ENCODE results near the gene CFAP74. TPM values are rescaled to one million over a fixed set of nuclear protein-coding genes. Genes with fewer than 3 reads are reported as not detected.

CFAP74 gene
- polyA plus RNA-seq, 5 donors: 1.5 to 4.3 (median 2.8) TPM

DNA sequence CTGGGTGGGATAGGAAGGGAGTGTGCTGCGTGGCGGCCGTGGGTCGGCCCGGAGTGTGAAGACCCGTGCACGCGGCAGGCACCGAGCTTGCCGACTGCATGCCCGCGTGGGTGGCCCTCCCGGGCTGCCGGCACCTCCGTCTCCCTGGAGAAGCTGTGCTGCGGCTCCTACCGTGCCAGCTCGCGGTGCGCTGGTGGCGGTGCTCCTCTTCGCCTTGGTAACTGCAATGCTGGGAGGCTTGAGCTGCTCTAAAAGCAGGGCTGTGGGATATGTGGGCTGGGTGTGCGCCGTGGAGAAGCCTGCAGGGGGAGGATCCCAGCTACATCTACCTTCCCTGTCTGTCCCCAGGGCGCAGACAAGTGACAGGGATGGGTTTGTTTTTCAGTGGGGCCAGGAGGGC, 18.0 kb upstream of the CFAP74 start:
- no peak for DNase-seq

DNA sequence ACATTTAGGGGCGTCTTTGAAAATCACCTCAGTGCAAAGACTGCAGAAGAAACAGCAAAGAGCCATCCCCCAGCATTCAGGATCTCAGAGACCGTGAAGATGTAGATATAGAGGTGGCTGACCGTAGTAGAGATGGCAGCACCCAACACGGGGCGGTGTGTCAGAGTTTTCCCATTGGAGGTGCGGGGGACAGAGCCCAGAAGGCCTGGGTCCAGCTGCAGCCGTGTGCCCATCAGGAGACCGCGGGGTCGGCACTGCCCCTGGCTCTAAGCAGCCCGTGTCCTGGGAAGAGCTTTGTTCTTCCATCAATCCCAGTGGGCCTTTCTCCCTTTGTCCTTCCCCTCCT, 16.7 kb upstream of the CFAP74 start:
- no peak for DNase-seq

DNA sequence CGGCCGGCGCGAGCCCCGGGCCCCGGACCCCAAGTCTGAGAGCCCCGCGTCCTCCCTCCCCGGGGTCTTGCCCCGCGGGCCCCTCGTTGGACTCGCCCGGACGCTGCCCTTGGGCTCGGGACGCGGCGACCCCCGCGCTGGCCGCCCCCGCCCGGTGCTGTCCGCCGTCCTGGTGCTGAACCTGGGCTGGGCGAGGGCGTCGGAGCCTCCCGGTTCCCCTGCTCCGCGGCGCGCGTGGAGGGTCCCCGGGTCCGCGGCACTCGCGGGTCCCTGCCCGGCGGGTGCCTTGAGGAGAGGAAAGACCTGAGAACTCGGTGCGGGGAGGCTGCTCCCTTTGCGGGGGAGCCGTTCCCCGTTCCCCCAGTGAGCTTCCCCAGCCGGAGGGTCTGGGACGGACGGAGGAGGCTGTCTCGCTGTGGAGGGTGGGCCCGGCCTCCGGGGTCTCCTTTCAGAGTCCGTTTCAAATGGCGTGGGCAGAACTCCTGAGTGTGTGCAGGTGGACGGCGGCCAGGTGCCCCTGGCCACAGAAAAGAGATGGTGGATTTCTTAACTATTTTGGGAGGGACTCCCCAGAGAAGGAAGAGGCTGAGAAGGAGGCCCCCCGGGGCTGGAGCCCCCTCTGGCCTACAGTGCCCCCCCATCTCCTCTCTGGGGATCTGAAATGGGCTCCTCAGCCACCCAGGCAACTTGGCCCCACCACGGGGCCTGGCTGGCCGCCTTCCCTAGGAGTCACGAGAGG, 16.2 kb upstream of the CFAP74 start:
- peak in 1 of 2 donors; percentile 30 for DNase-seq

DNA sequence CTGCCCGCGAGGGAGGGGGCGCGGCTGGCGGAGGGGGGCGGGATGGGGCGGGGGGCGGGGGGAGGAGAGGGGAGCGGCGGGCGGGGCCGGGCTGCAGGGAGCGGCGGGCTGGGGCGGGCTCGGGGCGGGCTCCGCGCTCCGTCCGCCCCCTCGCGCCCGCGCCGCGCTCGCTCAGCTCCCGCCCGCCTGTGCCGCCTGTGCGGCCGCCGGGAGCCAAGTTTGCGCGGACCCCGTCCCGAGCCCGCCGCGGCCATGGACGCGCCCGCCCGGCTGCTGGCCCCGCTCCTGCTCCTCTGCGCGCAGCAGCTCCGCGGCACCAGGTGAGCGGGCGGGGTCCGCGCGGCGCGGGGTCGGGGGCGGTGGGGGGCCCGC, 15.6 kb upstream of the CFAP74 start, which contains the start of gene GABRD:
GABRD (plus strand) TSS at position 174 of the 372 bp plus-strand sequence; CDS start at position 253, 79 bp downstream.
- no peak for DNase-seq

DNA sequence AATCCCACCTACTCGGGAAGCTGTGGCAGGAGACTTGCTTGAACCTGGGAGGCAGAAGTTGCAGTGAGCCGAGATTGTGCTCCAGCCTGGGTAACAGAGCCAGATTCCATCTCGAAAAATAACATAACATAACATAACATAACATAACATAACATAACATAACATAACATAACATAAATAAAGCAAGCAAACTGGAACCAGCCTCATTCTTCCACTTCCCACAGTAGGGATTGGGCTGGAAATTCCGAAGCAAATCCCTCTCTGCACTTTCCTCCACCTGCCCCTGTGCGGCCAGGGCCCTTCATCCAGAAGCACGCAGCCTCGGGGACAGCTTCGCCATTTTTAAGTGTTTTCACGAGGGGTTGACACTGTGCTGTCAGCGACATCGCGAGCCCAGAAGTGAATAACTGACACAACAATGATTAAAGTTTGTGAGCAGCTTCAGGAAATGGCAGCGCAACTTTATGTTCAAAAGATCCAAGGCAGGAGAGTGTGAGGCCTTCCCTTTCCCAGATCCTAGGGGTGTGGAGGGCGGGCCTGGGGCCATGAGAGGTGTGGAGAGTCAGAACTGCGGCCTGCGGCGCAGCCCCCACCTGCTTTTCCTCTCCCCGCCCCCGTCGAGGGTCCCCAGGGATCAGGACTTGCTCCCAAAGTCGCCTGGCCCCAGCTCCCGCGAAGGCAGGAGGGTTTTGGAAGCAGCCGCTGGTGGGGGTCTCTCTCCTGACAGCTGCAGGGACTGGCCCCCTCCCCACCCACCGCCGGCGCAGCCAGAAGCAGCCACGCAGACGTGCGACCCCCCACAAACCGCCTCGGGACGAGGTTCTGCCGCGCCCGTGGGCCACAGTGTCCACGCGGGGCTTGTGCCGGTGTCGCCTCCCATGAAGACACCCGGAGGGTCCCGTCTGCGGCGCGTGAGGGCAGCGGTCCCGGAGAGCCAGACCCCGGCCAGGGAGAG, 14.9 kb upstream of the CFAP74 start:
- peak in 1 of 2 donors; percentile 12 for DNase-seq

DNA sequence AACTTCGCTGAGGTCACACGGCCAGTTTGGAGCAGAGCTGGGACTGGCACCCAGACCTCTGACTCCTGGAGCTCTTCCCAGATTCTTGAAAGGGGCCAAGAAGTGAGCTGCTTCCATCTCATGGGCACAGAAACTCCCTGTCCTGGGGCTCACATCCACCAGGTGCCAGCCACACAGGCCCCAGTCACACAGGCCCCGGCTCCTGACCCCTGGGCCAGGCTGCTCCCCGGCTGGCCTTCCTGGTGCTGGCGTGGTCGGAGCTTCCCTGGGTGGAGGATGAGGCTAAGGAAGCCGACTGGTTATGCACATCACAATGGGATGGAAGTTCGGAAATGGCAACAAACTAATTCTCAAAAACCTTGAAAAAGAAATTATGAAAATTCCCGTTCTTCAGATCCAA, 12.5 kb upstream of the CFAP74 start:
- DNase-seq: no peak

DNA sequence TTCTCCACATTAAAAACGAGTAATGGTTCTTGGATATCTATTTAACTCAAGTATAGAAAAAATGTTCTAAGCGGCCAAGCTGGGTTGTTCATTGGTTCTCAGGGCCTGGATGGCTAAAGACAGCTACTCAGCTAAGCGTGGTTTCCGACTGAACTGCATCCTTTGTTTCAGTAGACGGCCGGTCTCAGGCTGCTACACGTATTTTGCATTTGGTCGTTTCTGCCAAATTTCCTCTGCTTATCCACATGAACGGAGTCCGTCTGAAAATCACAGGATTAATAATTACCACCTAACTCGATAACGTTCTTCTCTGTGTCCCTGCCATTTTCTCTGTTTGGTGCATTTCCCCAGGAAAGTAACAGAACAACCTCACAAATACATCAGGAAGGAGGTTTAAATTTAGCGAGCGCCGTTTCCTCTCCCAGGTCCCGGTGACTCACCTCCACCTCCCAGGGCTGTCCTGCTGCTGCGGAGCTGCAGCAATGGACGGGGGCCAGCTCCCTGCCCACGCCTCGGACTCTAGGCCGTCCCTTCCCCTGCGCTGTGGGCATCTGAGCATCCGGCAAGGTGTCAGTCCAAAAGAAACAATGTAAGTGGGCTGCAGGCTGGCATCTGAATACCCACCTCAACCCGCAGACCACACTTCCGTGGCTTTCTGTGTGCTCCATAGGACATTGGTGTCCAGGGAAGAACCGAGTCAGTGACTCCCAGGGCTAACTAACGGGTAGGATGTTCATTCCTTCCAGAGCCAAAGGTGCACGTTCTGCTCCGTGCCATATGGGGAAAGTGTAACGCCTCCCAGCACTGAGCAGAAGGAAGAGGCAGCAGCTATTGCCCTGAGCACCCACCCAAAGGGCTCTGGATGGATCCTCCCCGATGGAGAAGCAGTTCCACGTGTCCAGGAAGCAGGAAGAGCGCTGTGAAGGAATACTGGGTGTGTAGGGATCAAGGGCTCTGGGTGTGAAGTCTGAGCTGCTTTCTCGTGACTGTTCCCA, 11.5 kb upstream of the CFAP74 start:
- DNase-seq: no peak

DNA sequence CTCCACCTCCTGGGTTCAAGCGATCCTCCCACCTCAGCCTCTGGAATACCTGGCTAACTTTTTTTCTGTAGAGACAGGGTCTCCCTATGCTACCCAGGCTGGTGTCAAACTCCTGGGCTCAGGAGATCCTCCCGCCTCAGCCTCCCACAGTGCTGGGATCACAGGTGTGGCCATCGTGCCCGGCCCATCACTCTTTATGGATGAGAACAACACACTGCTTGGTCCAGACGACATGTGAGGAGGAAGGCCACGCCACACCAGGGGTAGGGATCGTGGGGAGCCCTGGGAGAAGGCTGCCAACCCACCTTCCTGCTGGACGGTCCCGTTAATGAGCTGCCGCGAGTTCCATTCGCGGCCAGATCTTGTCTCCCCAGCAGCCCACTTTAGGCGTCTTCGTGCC, 10.6 kb upstream of the CFAP74 start:
- DNase-seq: no peak

DNA sequence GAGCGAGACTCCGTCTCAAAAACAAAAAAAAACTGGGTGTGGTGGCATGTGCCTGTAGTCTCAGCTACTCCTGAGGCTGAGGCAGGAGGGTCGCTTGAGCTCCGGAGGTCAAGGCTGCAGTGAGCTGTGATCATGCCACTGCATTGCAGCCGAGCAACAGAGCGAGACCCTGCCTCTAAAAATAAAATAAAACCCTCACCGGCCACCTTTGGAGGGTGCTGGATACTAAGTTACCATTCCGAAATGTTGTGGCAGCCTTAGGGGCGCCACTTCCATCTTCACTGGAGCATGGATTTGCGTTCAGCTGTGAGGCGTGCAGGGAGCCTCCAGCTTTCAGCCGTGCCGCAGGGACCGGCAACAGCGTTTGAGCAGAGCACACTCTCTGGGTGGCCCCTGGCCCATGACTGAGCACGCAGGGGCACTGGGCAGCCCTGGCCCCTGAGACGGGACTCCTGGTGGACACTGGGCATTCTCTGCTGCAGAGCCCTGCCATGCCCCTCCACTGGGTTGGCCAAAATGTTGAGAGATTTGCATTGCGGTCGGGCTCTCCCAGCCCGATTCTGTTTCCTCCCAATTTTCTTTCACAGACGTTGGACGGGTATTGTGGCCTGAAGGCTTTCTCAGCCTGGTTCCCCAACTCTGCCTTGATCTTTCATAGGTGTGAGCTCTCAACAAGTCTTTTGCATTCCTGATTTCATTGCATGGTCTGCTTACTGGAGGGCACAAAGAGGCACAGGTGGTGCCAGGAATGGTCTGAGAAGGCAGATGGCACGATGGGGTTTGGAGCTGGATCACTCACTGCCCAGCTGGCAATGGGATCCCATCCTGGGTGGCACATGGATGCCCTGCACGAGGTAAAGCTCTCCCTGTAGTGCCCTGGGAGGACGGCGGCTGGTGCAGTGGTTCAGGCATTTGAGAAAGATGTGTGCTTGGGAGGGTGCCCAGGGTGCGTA, 5.8 kb upstream of the CFAP74 start:
- no peak for DNase-seq

DNA sequence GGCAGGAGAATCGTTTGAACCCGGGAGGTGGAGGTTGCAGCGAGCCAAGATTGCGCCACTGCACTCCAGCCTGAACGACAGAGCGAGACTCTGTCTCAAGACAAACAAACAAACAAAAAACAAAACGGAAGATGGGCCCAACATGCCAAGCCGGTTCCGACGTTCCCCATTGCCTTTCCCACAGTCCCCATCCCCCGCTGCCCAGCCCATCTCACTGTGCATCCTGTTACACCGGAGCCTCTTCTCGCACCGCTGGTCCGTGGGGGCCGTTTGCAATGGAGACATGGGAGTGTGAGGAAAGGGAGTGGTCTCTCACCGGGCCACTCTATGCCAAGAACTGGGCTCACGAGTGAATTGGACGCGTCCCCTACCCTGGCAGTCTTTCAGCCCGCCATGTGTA, 1.3 kb upstream of the CFAP74 start:
- no peak for DNase-seq

DNA sequence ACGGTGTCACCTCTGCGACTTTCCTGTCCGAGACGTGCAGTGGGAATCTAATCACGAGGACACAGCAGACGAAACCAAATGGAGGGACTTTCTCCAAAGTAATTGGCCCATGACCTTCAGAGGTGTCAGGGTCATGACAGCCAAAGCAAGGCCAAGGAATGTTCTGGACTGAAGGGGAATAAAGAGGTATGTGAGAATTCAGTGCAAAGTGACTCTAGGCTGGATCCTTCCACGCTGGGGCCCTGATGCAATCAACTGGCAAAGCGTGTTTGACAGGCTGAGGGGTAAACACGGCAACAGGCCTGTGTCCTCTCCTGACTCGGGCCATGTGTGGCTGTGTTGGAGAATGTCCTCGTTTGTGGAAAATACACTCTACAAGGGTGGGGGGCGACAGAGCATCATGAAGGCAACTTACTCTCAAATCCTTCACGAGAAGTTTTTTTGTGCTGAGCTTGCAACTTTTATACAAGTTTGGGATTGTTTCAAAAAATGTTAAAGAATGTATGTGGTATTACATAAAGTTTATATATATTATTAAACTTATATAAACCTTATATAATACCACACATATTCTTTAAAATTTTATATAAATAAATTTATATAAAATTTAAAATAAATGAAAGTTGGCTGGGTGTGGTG, 1.7 kb downstream of the CFAP74 start:
- DNase-seq: peak; percentile 72 to 73

DNA sequence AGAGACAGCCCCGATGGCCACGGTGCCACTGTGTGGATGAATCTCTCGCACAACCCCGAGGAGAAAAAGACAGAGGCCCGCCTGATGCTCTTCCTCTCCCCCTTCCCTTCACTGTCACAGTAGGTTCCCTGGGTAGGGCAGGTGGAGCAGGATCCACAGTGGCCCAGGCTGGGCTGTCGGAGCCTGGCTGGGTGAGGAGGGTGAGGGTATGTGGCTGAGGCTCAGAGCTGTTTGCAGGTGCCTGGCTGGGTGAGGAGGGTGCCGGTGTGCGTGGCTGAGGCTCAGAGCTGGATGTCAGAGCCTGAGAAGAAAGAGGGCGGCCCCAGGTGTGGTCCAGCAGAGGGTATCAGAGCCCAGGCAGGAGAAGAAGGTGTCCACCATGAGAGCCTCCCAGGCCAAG, 2.7 kb downstream of the CFAP74 start:
- DNase-seq: no peak

DNA sequence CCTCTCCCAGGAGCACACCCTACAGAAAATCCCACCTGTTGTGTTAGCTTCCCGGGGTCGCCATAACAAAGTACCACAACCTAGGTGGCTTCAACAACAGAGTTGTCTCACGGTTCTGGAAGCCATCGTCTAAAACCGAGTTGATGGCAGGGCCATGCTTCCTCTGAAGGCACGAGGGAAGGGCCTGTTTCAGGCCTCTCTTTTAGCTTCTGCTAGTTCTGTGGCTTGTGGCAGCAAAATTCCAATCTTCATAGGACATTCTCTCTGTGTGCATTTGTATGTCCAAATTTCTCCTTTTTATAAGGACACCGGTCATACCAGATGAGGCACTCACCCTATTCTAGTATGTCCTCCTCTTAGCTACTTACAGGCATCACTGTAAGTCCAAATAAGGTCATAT, 3.2 kb downstream of the CFAP74 start:
- DNase-seq: no peak

DNA sequence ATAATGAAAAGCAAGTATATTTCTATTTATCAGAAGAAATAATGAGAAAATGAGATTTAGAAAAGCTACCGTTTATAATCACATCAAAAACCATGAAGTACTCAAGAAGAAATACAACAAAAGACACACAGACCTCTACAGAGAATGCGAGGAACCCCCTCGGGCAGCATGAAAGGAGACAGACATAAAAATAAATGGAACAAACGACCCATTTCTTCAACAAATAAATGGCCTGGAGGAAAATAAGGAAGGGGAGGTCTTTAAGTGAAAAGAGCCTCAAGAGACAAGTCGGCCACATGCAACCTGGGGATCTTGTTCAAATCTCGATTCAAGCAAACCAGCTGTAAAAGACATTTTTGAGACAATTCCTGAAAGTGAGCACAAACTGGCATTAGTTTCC, 6.0 kb downstream of the CFAP74 start:
- no peak for DNase-seq

DNA sequence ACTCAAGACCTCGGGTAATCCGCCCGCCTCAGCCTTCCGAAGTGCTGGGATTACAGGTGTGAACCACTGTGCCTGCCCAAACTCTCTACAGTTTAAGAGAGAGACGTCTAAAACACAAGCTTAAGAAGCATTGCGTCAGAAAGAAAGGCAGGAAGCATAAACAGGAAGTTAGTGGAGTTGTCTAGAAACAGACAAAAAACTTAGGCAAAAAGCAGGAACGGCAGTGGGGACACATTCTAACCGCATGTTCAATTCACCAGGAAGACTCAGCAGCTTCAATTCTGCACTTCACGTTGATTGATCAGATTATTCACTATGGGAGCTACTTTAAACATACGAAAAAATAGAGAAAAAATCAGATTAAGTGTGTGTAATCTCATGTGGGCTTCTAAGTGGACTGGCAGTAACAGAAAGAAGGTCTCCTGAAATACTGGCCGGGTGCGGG, 7.4 kb downstream of the CFAP74 start:
- DNase-seq: peak; percentile 12 to 31

DNA sequence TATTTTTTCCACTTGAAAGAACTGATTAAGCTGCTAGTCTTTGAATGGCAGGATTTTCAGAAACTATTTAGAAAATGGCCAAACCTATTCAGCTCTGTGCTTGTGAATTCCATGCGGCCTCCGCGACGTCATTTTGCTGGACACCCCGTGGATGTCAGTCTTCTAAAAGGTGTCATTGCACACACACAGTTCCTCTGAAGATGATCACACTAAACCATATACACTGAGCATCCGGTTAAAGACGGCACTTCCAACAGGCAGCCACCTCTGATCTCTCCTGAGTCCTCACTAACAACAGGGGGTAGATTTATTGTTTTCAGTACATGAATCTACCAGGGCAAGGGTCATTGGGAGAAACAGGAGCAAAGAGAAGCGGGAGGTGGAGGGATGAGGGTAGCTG, 9.1 kb downstream of the CFAP74 start:
- no peak for DNase-seq

DNA sequence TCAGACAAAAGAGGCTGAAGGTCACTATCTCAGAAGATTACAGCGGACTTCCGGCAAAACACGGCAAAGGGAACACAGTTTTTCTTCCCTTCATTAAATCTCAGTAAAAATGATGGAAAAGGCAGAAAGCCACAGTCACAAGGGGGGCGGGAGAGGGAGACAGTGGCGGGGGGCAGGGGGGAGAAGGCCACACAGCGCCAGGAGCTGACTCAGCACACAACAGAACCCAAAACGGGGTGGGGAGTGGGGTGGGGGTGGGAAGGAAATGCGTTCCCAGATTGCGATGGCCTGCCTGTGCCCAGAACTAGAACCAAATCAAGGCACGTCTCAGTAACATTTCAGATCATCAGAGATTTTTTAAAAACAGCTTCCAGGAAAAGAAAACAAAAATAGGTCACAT, 13.4 kb downstream of the CFAP74 start:
- DNase-seq: peak; percentile 89

DNA sequence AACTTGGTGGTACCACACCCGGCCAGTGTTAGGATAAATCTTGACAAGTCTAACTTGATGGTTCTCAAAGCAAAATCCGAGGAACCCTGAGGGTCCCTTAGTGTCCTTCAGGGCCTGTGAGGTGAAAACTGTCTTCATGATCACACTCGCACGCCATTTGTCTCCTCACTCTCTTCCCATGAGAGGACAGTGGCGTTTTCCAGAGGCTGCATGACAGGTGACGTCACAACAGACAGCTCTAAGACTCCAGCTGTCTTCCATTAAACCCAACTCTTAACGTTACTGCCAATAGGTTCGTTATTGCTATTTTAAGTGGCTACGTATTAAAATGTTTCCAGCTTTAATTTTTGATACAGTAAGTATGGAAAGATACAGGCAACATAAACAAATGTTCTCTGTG, 13.8 kb downstream of the CFAP74 start:
- peak; percentile 73 to 79 for DNase-seq

DNA sequence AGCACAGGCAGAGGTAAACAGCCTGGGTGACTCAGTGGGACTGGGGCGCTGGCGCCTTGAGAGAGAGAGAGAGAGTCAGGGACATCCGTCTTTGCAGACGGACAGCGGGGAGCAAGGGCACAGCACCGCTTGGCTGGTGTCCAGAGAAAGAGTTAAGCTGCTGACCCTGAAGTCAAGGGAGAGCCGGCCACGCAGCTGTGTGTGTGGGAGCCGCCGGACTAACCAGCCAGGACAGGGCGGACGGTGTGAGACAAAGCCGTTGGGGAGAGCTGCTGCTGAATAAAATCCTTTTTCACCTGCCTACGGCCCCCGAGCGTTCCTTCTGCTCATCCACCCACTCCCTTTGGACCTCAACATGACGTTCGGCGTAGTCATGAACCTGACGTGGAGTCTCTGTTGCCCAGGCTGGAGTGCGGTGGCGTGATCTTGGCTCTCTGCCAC, 14.5 kb downstream of the CFAP74 start:
- DNase-seq: peak; percentile 21

Data from right lung (tissue), 5 donors.